OCI-LY3 (cell line): ENCODE measurements around the gene KRTAP10-11.

ENCODE experiments used
- EZH2phosphoT487 ChIP-seq: fragments of 200-600 bp; shearing (Covaris generic); IDR thresholded peaks from 2 replicates; pipeline ENCODE4 v1.6.1; 2018; ENCODE audit warnings: antibody characterized with exemption, mixed run types, low read depth
- TF ChIP-seq, protein P1 (sequence below): fragments of 200-600, 300-600 bp; sonication (generic); IDR thresholded peaks from 2 replicates; pipeline ENCODE4 v1.5.1; 2014; ENCODE audit warnings: antibody characterized with exemption, low read length, low read depth

GRCh38 chr21:44615911-44616590 lies 30.2 kb upstream of the KRTAP10-11 start:
- TF ChIP-seq, protein P1, sequence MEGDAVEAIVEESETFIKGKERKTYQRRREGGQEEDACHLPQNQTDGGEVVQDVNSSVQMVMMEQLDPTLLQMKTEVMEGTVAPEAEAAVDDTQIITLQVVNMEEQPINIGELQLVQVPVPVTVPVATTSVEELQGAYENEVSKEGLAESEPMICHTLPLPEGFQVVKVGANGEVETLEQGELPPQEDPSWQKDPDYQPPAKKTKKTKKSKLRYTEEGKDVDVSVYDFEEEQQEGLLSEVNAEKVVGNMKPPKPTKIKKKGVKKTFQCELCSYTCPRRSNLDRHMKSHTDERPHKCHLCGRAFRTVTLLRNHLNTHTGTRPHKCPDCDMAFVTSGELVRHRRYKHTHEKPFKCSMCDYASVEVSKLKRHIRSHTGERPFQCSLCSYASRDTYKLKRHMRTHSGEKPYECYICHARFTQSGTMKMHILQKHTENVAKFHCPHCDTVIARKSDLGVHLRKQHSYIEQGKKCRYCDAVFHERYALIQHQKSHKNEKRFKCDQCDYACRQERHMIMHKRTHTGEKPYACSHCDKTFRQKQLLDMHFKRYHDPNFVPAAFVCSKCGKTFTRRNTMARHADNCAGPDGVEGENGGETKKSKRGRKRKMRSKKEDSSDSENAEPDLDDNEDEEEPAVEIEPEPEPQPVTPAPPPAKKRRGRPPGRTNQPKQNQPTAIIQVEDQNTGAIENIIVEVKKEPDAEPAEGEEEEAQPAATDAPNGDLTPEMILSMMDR: no peak
- TF ChIP-seq EZH2phosphoT487: no peak
